T-helper 2 cell treated with Interferon-gamma antibody and Interleukin-4, amounts not matched to agents 100 ng/mL and 5 ng/mL, for 36 hours (primary cell): Measurements from ENCODE around the gene GLO1. TPM values are rescaled to one million over a fixed set of nuclear protein-coding genes. Genes with fewer than 3 reads are reported as not detected.

Experiments
- intact Hi-C: fragments of 100-400 bp; cut with micrococcal nuclease; formaldehyde crosslinking; loops from one replicate; pipeline ENCODE4 v1.15.1; 2023
- total RNA-seq: library from RNA; stranded (reverse); gene quantifications from 2 replicates; pipeline ENCODE4 v1.2.3, GENCODE V29; 2022

Gene GLO1
- total RNA-seq, 1 donor from 2014 or later: 117 TPM

GRCh38 chr6:38673397-38674165 lies 29.4 kb downstream of the GLO1 start:
- intact Hi-C loops: loop anchor here (5.0 to 10.0 kb wide), 2 partner anchors 36 to 179 kb away; partner anchors contain the start of gene BTBD9

GRCh38 chr6:38671885-38672467 lies 31.0 kb downstream of the GLO1 start:
- intact Hi-C loops: loop anchor here (5.0 to 10.0 kb wide), 2 partner anchors 35 to 177 kb away; partner anchors contain the start of gene BTBD9

GRCh38 chr6:38658418-38659167 lies 44.4 kb downstream of the GLO1 start:
- intact Hi-C loops: no loop called here

- intact Hi-C loops: no loop called here
These were observed 46.0 kb downstream of the GLO1 start for GRCh38 chr6:38656896-38657295.

- intact Hi-C loops: no loop called here
These were observed 48.7 kb downstream of the GLO1 start for GRCh38 chr6:38654263-38654662.

- intact Hi-C loops: no loop called here
These were observed 51.7 kb downstream of the GLO1 start for GRCh38 chr6:38651121-38651784.

- intact Hi-C loops: no loop called here
These were observed 52.7 kb downstream of the GLO1 start for GRCh38 chr6:38650207-38650752.

- intact Hi-C loops: no loop called here
These were observed 53.2 kb downstream of the GLO1 start for GRCh38 chr6:38649744-38650143.

GRCh38 chr6:38648629-38649028 lies 54.3 kb downstream of the GLO1 start:
- intact Hi-C loops: no loop called here

GRCh38 chr6:38646166-38646878 lies 56.6 kb downstream of the GLO1 start:
- intact Hi-C loops: no loop called here

GRCh38 chr6:38644951-38645350 lies 58.0 kb downstream of the GLO1 start:
- intact Hi-C loops: no loop called here

- intact Hi-C loops: no loop called here
These were observed 62.6 kb downstream of the GLO1 start for GRCh38 chr6:38640216-38640909.

GRCh38 chr6:38639498-38640215 lies 63.3 kb downstream of the GLO1 start, which contains the start of gene BTBD9:
Gene BTBD9 (minus strand): TSS chr6:38639929.
- intact Hi-C loops: loop anchor here (1.0 to 5.0 kb wide), 4 partner anchors 33 to 473 kb away; partner anchors contain the start of gene GLO1

GRCh38 chr6:38638941-38639497 lies 63.9 kb downstream of the GLO1 start:
- intact Hi-C loops: loop anchor here (1.0 to 5.0 kb wide), 4 partner anchors 33 to 473 kb away; partner anchors contain the start of gene GLO1

GRCh38 chr6:38637756-38638155 lies 65.2 kb downstream of the GLO1 start:
- intact Hi-C loops: loop anchor here (5.0 kb wide), 2 partner anchors 35 to 475 kb away; no protein-coding TSS in a partner anchor

- intact Hi-C loops: loop anchor here (5.0 kb wide), 2 partner anchors 36 to 476 kb away; no protein-coding TSS in a partner anchor
These were observed 66.9 kb downstream of the GLO1 start for GRCh38 chr6:38636027-38636426.

GRCh38 chr6:38634518-38634917 lies 68.4 kb downstream of the GLO1 start:
- intact Hi-C loops: no loop called here

GRCh38 chr6:38632490-38632889 lies 70.5 kb downstream of the GLO1 start:
- intact Hi-C loops: no loop called here
